IMR-90 (cell line): ENCODE data around the gene CETN2. TPM values are rescaled to one million over a fixed set of nuclear protein-coding genes. Genes with fewer than 3 reads are reported as not detected.

Experiments used
- ATAC-seq: fragments of 200-7000 bp; cut with Tn5 transposase; 2 replicates; pipeline ENCODE4 v1.9.1; 2020; ENCODE audit warnings: low read depth, mild to moderate bottlenecking, moderate library complexity
- BruUV-seq: library from RNA; stranded (reverse); fragments of 400-500 nt; replicated peaks from 2 replicates; lab custom pipeline; 2021; lab: Mats Ljungman, UMichigan
- CTCF ChIA-PET: fragments of 300-600 bp; formaldehyde crosslinking; extraction: SDS; loops from one replicate; lab custom pipeline; 2021; ENCODE audit warnings: antibody characterized with exemption; lab: Yijun Ruan, JAX
- POLR2A ChIA-PET: fragments of 300-600 bp; sonication (Branson Sonifier 250); formaldehyde crosslinking; loops from one replicate; lab custom pipeline; 2022; ENCODE audit warnings: antibody characterized with exemption; ENCODE audit not compliant: unreplicated experiment; lab: Charles Lee
- DNase-seq: peaks from one replicate; pipeline ENCODE4 v3.0.0; 2013
- H2AFZ ChIP-seq: replicated peaks from 2 replicates; pipeline ENCODE3; 2013; ENCODE audit warnings: low read length, mild to moderate bottlenecking; ENCODE audit not compliant: poor library complexity
- H2AK5ac ChIP-seq: 2 replicates; pipeline ENCODE4 v1.6.1; 2013; ENCODE audit warnings: low read depth, low read length, inconsistent platforms
- H2AK9ac ChIP-seq: replicated peaks from 2 replicates; pipeline ENCODE3; 2013; ENCODE audit warnings: mild to moderate bottlenecking, low read depth, low read length, moderate library complexity; ENCODE audit not compliant: poor library complexity
- H2BK120ac ChIP-seq: 2 replicates; pipeline ENCODE4 v1.6.1; 2013; ENCODE audit warnings: low read depth, low read length, inconsistent platforms
- H2BK15ac ChIP-seq: 3 replicates; pipeline ENCODE4 v1.6.1; 2013; ENCODE audit warnings: low read depth, low read length, inconsistent platforms
- H2BK20ac ChIP-seq: 2 replicates; pipeline ENCODE4 v1.6.1; 2013; ENCODE audit warnings: low read depth, mild to moderate bottlenecking, inconsistent platforms, low read length, moderate library complexity
- H2BK5ac ChIP-seq: 2 replicates; pipeline ENCODE4 v1.6.1; 2013; ENCODE audit warnings: mild to moderate bottlenecking, low read depth, low read length, inconsistent platforms; ENCODE audit not compliant: poor library complexity, severe bottlenecking
- H3K14ac ChIP-seq: replicated peaks from 2 replicates; pipeline ENCODE4 v1.6.1; 2013; ENCODE audit warnings: low read depth, low read length, inconsistent platforms
- H3K18ac ChIP-seq: 2 replicates; pipeline ENCODE4 v1.6.1; 2013; ENCODE audit warnings: low read depth, low read length, control low read depth
- H3K23ac ChIP-seq: 2 replicates; pipeline ENCODE4 v1.6.1; 2013; ENCODE audit warnings: low read depth, low read length, inconsistent platforms
- H3K27ac ChIP-seq: 2 replicates; pipeline ENCODE4 v1.5.1; 2013; ENCODE audit warnings: mild to moderate bottlenecking, control low read depth, low read length; ENCODE audit not compliant: insufficient read depth
- H3K27me3 ChIP-seq: 2 replicates; pipeline ENCODE4 v1.6.1; 2013; ENCODE audit warnings: low read length; ENCODE audit not compliant: control insufficient read depth, insufficient read depth
- H3K36me3 ChIP-seq: 2 replicates; pipeline ENCODE4 v1.6.1; 2013; ENCODE audit warnings: low read length, mixed read lengths; ENCODE audit not compliant: control insufficient read depth, insufficient read depth
- H3K4ac ChIP-seq: 2 replicates; pipeline ENCODE4 v1.6.1; 2013; ENCODE audit warnings: low read depth, low read length, inconsistent platforms
- H3K4me1 ChIP-seq: 2 replicates; pipeline ENCODE4 v1.6.1; 2013; ENCODE audit warnings: low read length, mixed read lengths; ENCODE audit not compliant: control insufficient read depth, insufficient read depth
- H3K4me2 ChIP-seq: 2 replicates; pipeline ENCODE4 v1.6.1; 2013; ENCODE audit warnings: low read depth, mild to moderate bottlenecking, control low read depth, low read length, moderate library complexity
- H3K4me3 ChIP-seq: 2 replicates; pipeline ENCODE4 v1.5.1; 2013; ENCODE audit warnings: low read depth, mild to moderate bottlenecking, control low read depth, low read length, moderate library complexity; ENCODE audit not compliant: insufficient read depth
- H3K56ac ChIP-seq: 2 replicates; pipeline ENCODE4 v1.6.1; 2013; ENCODE audit warnings: low read length, inconsistent platforms; ENCODE audit not compliant: insufficient read depth; ENCODE audit errors: extremely low read depth
- H3K79me1 ChIP-seq, 2 experiments: 2 replicates each; pipeline ENCODE4 v1.6.1; 2013; ENCODE audit warnings: low read length in 2 of 2, inconsistent platforms in 1 of 2, low read depth in 1 of 2
- H3K9ac ChIP-seq: 2 replicates; pipeline ENCODE4 v1.6.1; 2013; ENCODE audit warnings: low read depth, low read length, control low read depth
- H3K9me1 ChIP-seq: 2 replicates; pipeline ENCODE4 v1.6.1; 2013; ENCODE audit warnings: low read length, inconsistent platforms; ENCODE audit not compliant: insufficient read depth
- H3K9me3 ChIP-seq: 2 replicates; pipeline ENCODE4 v1.6.1; 2013; ENCODE audit warnings: low read length; ENCODE audit not compliant: control insufficient read depth, insufficient read depth
- H4K20me1 ChIP-seq: 2 replicates; pipeline ENCODE4 v1.6.1; 2013; ENCODE audit warnings: low read length, inconsistent platforms; ENCODE audit not compliant: insufficient read depth
- H4K5ac ChIP-seq: 2 replicates; pipeline ENCODE4 v1.6.1; 2013; ENCODE audit warnings: mild to moderate bottlenecking, low read depth, low read length, control low read depth
- H4K8ac ChIP-seq, 2 experiments: 2 replicates each; pipeline ENCODE4 v1.6.1; 2013; ENCODE audit warnings: low read depth in 2 of 2, low read length in 2 of 2, control low read depth in 1 of 2, inconsistent platforms in 1 of 2
- H4K91ac ChIP-seq: 2 replicates; pipeline ENCODE4 v1.6.1; 2013; ENCODE audit warnings: low read depth, low read length, inconsistent platforms; ENCODE audit not compliant: insufficient read depth
- BHLHE40 ChIP-seq: fragments of 150-350 bp; IDR thresholded peaks from 2 replicates; pipeline ENCODE4 v1.6.1; 2016; ENCODE audit warnings: mild to moderate bottlenecking, low read depth, low read length
- CEBPB ChIP-seq: IDR thresholded peaks from 2 replicates; pipeline ENCODE4 v1.6.1; 2012; ENCODE audit warnings: low read depth, low read length, improper control_type of control experiment
- CHD1 ChIP-seq: IDR thresholded peaks from 2 replicates; pipeline ENCODE4 v1.6.1; 2012; ENCODE audit warnings: low read depth, low read length, improper control_type of control experiment
- CTCF ChIP-seq: conservative IDR thresholded peaks from 2 replicates; pipeline ENCODE4 v1.5.1; 2012; ENCODE audit warnings: mild to moderate bottlenecking, low read depth, low read length, improper control_type of control experiment
- FOS ChIP-seq: fragments of 150-350 bp; IDR thresholded peaks from 2 replicates; pipeline ENCODE4 v1.6.1; 2016; ENCODE audit warnings: low read depth, low read length
- MAFK ChIP-seq: IDR thresholded peaks from 2 replicates; pipeline ENCODE4 v1.6.1; 2012; ENCODE audit warnings: low read depth, low read length, improper control_type of control experiment
- RCOR1 ChIP-seq: IDR thresholded peaks from 2 replicates; pipeline ENCODE4 v1.6.1; 2012; ENCODE audit warnings: mild to moderate bottlenecking, low read length, improper control_type of control experiment; ENCODE audit not compliant: insufficient replicate concordance
- SMC3 ChIP-seq: fragments of 150-350 bp; IDR thresholded peaks from 2 replicates; pipeline ENCODE4 v1.6.1; 2016; ENCODE audit warnings: low read depth, mild to moderate bottlenecking, antibody characterized with exemption, low read length, moderate library complexity
- USF2 ChIP-seq: fragments of 150-350 bp; IDR thresholded peaks from 2 replicates; pipeline ENCODE4 v1.6.1; 2017; ENCODE audit warnings: mild to moderate bottlenecking, antibody characterized with exemption, low read length, low read depth
- WGBS, 2 experiments: methylation state at CpG; one replicate each; pipeline versions ENCODE4 v1.1.5 to v1.1.7; 2013; ENCODE audit warnings: missing lambda C conversion rate in 2 of 2; ENCODE audit not compliant: insufficient read length in 1 of 2; ENCODE audit errors: extremely low coverage in 2 of 2; 5-methylcytosine and 5-hydroxymethylcytosine counted together
- dilution Hi-C: fragments of 300-500 bp; cut with HindIII; formaldehyde crosslinking; loops from one replicate; pipeline ENCODE4 v1.14.3; 2018; ENCODE audit warnings: low sequenced_read_pairs; ENCODE audit not compliant: unreplicated experiment
- in situ Hi-C: fragments of 300-500 bp; cut with MboI; formaldehyde crosslinking; loops from 3 replicates; pipeline ENCODE4 v1.14.3; 2019; ENCODE audit warnings: low sequenced_read_pairs, inconsistent platforms, mixed read lengths
- intact Hi-C: fragments of 100-400 bp; cut with micrococcal nuclease; formaldehyde crosslinking; loops from 2 replicates; pipeline ENCODE4 v1.10.0; 2022
- polyA plus RNA-seq, 3 experiments: library from polyadenylated mRNA; depleted of rRNA; stranded (reverse); fragments of >200 nt; gene quantifications; 2 replicates each; pipeline ENCODE4 v1.2.3, GENCODE V29; 2012; ENCODE audit warnings: low replicate concordance in 1 of 3
- total RNA-seq: library from RNA; depleted of rRNA; stranded (reverse); fragments of >200 nt; gene quantifications from 2 replicates; pipeline ENCODE4 v1.2.3, GENCODE V29; 2012

Gene CETN2
- total and polyA plus RNA-seq, 2 of the 4 experiments (the other 2 are of a cell fraction): 15.8 to 34.0 TPM

- BruUV-seq: no TSS peak
- TF ChIP-seq CHD1 (no peak), CEBPB (no peak), MAFK (no peak), USF2 (no peak), CTCF (no peak), SMC3 (no peak), BHLHE40 (no peak), RCOR1 (no peak), FOS (no peak)
- intact Hi-C loops: no loop called here
- Histone ChIP-seq H2BK20ac (no peak overlapping the region), H2AFZ (no peak overlapping the region), H2AK5ac (no peak overlapping the region), H2BK15ac (no peak overlapping the region), H3K27me3 (no peaks in the 10 kb centered on the region; the same call in 1 of the 2 replicates), H3K18ac (no peak overlapping the region), H3K14ac (no peak overlapping the region), H2BK120ac (no peak overlapping the region), H4K5ac (no peak overlapping the region), H3K9ac (no peak overlapping the region), H2AK9ac (no peak overlapping the region), H3K79me1 (no peaks in the 10 kb centered on the region), H3K36me3 (no peaks in the 10 kb centered on the region), H3K9me1 (no peaks in the 10 kb centered on the region), H3K56ac (no peak overlapping the region), H3K4ac (no peak overlapping the region), H3K4me3 (no peak overlapping the region), H3K4me1 (no peaks in the 10 kb centered on the region), H4K20me1 (no peaks in the 10 kb centered on the region), H3K23ac (no peak overlapping the region), H2BK5ac (no peak overlapping the region), H4K8ac (no peak overlapping the region), H4K91ac (no peak overlapping the region), H3K27ac (no peak overlapping the region), H3K9me3 (no peaks in the 10 kb centered on the region), H3K4me2 (no peak overlapping the region)
- in situ Hi-C loops: loop anchor here (25.0 kb wide), 1 partner anchor 1651 kb away; no protein-coding TSS in a partner anchor
- ChIA-PET CTCF (interaction anchor here (1.0 kb wide), 1 partner anchor 8 kb away, joined by 3 read pairs; no protein-coding TSS in a partner anchor), POLR2A (no interaction called here)
- ATAC-seq (no peak), DNase-seq (no peak)
- 44% methylated on average over 3 of the region's 5 CpGs; no CpG with 5 or more reads in 1 of the 2 experiments for WGBS, 2 experiments
- dilution Hi-C loops: no loop called here
Measured at GRCh38 chrX:152813206-152813605, 17.4 kb downstream of the CETN2 start.
